HG03139 (cell line): ENCODE measurements around the gene CFL1.
"Not testable (repeated sequence)": the region's sequence is repeated elsewhere in the genome, so short reads cannot be mapped to it uniquely, and the experiment has no call there.

Experiments
- ATAC-seq: cut with Tn5 transposase; IDR thresholded peaks from one replicate; pipeline ENCODE4 v1.9.1; 2021; ENCODE audit not compliant: unreplicated experiment

CFL1 gene

DNA sequence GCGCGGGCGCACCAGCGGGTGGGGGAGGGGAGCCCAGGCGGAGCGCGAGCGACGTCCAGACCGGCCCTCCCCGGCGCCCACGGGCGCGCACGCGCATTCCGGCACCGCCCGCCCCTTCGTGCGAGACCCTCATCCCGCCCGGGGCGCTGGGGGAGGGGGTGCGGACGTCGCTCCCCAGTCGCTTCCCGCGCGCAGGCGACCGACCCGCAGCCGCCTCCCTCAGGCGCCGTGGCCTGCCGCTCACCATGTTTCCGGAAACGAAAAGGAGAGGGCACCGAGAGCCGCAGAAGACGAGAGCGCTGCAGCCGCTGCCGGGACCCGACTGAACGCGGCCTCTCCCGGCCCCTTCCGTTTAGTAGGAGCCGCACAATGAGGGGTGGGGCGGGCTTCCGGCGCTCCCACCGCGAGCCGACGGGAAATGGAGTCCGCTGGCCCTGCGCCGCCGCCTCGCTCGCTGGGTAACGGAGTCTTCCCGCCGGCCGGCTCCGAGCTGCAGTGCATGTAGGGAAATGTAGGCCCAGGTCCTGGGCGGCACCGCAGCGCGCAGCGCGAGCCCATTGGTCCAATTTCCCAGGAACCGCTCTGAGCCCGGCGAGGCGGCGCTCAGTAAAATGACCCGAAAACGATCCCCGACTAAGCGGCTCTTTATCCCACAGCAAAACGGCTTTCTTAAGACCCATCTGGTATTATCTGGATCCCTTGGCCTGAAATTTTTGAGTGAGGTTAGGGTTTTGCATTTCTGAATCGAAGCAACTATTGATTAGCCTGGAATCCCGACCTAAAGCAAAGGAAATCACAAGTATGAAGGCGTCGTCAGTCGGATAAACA lies at the start of gene CFL1:
Gene CFL1 (minus strand): TSS at position 328 of the 828 bp plus-strand sequence. CDS start 81 bp downstream, at position 247.
- peak; percentile 41 for ATAC-seq

DNA sequence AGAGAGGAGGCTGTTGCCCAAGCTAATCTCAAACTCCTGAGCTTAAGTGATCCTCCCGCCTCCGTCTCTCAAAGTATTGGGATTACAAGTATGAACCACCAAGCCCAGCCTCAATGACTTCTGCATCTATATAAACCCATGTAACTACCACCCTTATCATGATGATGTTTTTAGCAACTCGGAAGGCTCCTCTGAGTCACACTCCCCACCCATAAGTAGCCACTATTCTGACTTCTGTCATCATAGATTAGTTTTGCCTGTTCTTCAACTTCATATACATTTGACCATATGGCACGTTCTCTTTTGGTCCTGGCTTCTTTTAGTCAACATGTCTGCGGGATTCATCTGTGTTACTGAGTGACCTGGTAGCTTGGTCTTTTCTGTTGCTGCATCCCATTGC lies 48.6 kb upstream of the CFL1 start:
- ATAC-seq: no peak

- ATAC-seq: no peak
Observed at GRCh38 chr11:65903715-65904114, 45.7 kb upstream of the CFL1 start.

DNA sequence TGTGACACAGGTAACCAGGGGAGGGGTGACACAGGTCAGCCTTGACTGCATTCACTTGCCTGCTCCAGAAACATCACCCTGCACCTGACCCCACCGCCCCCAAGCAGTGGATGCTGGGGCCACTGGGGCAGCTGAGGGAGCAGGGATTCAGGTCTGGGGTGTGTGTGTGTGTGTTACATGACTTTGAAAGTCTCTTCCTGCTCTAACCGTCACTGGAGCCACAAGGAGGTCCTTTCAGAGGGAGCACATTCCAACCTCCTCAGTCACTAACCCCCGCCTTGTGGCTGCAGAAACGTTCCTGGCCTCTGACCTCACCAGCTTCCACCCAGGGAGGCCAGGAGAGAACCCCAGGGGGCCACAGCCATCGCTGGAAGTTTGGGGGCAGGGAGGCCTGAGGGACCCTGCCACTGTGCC lies 45.1 kb upstream of the CFL1 start:
- ATAC-seq: no peak

DNA sequence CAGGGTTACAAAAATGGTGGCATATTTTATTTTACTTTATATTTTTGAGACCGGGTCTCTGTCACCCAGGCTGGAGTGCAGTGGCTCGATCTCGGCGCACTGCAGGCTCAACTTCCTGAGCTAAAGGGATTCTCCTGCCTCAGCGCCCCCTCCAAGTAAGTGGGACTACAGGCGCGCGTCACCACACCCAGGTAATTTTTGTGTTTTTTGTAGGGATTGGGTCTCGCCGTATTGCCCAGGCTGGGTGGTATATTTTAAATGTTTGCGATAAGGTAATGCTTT lies 42.9 kb upstream of the CFL1 start:
- ATAC-seq: no peak

- peak; percentile 73 for ATAC-seq
Observed at GRCh38 chr11:65900125-65900898, 42.3 kb upstream of the CFL1 start, which contains the start of gene FOSL1. Gene FOSL1, minus strand, starts transcription at chr11:65900388. Its CDS starts 49 bp downstream, at chr11:65900339.

DNA sequence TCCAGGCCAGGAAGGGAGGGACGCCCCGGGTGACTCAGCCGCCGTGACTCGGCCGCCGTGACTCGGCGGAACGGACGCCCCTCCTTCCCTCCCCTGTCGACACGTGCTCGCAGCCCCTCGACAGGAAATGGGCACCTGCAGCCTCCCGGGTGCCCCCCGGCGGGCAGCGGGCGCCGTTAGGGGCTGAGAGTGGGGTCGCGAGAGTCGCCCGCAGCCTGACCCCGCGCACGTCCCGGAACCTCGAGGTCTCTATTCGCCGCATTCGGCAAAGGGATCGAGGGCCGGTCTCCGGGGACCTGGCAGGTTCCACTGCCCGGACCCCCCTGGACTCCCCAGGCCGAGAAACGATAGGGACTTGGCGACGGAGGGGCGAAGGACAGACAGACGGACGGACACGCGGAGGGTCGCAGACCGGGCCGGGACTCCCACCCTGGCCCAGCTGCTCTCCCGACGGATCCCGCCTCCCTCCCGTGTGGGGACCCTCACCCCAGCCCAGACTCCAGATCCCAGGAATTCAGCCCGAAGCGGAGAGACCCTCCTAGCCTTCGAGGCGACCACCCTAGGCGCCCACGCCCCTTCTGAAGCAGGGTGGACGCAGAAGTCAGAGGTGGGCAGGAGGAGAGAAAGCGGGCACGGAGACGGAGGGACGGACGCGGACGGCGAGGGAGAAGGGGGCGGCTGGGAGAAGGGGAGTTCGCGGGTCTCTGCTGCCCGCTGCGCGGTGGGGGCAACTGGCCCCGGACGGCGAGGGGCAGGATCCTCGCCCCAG lies 41.6 kb upstream of the CFL1 start:
- no peak for ATAC-seq

- ATAC-seq: no peak
Observed at GRCh38 chr11:65898656-65899355, 40.8 kb upstream of the CFL1 start.

GRCh38 chr11:65897020-65897471 lies 39.1 kb upstream of the CFL1 start:
- ATAC-seq: no peak

GRCh38 chr11:65896034-65896999 lies 38.3 kb upstream of the CFL1 start:
- ATAC-seq: no peak

DNA sequence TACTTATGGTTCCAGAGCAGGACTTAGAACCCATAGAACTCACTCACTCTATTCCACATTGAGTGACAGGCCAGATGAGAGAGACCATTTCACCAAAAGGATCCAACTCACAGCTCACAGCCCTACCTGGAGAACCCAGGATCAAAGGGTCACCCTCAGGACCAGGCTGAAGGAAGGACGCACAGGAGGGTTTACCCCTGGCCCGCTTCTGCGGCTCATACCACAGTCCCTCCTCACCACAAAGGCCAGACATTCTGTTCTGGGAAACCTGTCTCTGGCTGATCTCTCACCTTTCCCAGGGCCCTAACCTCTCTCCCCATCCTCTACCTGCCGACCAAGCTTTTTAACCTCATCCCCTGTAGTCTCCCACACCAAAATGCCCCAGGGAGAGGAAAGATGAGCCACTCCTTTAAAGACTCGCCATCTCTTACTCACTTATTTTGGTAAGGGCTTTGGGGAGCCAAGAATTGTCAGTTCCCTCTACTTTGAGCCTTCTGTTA lies 37.6 kb upstream of the CFL1 start:
- no peak for ATAC-seq

DNA sequence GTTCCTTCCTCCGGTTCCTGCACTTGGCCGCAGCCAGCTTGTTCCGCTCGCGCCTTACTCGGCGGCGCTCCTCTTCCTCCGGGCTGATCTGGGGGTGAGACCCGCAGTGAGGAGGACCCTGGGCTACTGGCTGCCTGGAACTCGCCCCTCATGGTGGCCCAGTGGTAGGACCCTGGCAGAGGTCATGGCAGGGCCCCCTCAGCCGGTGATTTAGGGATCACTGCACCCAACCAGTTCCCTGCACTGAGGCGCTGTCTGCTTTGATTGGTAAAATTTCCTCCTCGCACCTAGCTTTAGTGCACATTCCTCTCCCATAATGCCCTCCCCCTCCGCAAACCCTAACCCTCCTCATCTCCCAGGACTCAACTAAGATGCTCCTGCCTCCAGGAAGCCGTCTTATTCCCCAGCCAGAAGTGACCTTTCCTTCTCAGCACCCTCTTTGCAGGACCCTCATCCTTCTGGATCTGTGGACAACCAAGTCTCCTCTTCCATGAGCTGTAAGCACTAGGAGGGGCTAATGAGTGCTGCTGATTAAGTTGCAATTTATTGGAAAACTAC lies 36.1 kb upstream of the CFL1 start:
- no peak for ATAC-seq

DNA sequence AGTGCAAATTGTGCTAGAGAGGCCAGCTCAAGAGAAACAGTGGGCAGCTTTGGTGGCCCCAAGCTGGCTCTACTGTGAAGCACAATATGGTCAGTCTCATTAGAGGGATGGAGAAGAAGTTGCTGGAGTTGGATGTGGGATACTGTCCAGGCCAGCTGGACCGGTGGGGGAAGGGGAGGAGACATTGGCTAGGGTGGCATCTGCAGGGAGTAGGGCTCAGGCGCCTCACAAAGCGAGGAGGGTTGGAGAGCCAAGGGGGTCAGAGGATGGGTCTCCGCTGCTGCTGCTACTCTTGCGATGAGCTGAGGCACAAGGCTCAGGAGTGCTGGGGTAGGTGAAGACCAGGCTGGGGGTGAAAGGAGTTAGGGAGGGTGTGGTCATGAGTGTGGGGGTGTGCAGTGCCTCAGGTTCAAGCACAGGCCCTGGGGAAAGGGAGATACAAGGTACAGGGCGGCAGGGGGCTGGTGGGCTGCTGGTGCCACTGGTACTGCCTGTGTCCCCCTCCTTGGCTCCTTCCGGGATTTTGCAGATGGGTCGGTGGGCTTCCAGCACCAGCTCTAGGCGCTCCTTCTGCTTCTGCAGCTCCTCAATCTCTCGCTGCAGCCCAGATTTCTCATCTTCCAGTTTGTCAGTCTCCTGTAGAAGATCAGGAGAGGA lies 34.8 kb upstream of the CFL1 start:
- no peak for ATAC-seq

DNA sequence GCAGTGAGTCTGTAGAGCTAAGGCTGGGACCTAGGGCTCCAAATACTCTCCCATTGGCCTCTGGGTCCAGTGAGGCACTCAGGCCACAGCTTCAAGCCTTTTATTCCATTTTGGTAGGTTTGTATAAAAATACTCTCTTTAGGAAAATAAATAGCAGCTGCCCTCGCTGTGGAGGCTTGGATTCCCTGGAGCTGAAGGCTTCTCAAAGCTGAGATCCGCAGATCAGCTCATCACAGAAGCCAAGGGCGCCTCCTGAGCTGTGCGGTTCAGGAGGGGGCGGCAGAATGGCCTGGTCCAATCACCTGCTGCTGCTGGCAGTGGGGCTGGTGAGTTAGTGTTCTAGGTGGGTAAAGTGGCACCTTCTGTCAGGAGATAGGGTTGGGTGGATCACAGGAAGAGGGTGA lies 34.2 kb upstream of the CFL1 start:
- ATAC-seq: not testable (repeated sequence)

DNA sequence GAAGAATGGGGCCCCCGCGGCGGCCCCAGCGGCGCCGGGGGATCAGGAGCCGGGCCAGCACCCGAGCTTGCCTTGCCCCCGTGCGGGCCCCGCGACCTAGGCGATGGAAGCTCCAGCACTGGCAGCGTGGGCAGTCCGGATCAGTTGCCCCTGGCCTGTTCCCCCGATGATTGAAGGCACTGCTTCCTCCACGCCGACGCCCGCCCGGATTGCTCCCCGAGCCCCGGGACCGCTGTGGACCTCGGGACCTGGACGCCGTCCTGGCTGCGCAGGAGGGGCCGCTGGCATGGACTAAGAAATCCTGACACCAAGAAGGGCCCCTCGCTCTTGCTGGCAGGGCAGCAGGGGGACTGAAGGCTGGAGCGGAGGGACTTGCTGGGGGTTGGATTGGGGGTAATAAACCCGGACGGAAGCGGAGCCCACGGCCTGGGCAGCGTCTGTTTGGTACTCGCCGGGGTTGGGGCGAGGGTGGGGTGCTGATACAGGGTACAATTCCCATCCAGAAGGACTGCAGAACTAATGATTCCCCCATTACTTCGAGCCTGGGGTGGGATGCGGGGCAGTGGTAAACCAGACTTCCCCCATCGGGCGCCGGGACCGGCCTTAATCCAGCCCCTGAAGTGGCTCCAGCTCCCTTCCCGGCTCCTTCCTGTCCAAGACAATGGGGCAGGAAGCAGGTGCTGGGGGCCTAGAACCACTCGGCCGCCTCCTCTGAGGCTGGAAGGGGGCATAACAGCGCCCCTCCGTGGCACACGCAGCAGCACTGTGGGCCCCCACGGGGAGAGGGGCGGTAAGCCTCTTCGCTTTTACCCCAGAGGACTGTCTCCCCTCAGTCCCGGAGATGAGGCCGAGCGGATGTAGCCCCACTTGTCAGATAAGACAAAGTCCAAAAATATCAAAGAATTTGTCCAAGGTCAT lies 33.5 kb upstream of the CFL1 start:
- no peak for ATAC-seq

DNA sequence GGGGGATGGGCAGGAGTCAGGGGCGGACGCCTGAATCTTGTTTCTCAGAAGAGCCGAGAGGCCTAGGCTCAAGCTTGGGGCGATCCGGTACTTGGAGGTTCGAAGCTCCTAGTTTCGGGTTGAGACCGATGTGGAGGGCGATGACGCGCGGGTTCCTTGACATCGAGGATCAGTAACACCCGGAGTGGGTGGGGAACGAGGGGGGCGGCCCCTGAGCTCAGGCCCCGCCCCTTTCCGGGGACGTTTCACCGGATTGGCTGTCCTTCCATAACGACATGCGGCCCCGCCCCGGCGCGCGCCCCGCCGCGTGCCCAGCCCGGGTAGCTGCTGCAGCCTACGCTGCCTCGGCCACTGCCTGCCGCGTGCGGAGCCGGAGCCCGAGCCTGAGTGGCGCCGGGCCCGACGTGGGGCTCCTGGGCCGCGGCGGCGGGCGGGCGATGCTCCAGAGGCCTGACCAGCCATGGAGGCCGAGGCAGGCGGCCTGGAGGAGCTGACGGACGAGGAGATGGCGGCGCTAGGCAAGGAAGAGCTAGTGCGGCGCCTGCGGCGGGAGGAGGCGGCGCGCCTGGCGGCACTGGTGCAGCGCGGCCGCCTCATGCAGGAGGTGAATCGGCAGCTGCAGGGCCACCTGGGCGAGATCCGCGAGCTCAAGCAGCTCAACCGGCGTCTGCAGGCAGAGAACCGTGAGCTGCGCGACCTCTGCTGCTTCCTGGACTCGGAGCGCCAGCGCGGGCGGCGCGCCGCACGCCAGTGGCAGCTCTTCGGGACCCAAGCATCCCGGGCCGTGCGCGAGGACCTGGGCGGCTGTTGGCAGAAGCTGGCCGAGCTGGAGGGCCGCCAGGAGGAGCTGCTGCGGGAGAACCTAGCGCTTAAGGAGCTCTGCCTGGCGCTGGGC lies 32.6 kb upstream of the CFL1 start, which contains the start of gene CCDC85B:
Gene CCDC85B (plus strand): TSS at position 350 of the 895 bp plus-strand sequence. CDS start 111 bp downstream, at position 461.
- ATAC-seq: peak; percentile 43
